Stimulated activated CD4-positive, alpha-beta T cell treated with anti-CD3 and anti-CD28 coated beads, Interleukin-1b, Interleukin-23, amount 100 ng/mL, for 48 hours (primary cell): Measurements from ENCODE around the gene RPS3.
"Not testable (repeated sequence)": the region's sequence is repeated elsewhere in the genome, so short reads cannot be mapped to it uniquely, and the experiment has no call there.

Source experiments
- DNase-seq: peaks from one replicate; pipeline ENCODE4 v3.0.0-alpha.2; 2020

Gene RPS3

GRCh38 chr11:75380716-75381420 lies 18.4 kb upstream of the RPS3 start:
- no peak for DNase-seq

GRCh38 chr11:75383246-75383645 lies 16.1 kb upstream of the RPS3 start:
- DNase-seq = no peak

GRCh38 chr11:75384438-75385080 lies 14.8 kb upstream of the RPS3 start:
- peak; percentile 66 for DNase-seq

- no peak for DNase-seq
These were observed 12.2 kb upstream of the RPS3 start for GRCh38 chr11:75386942-75387630.

- DNase-seq = no peak
These were observed 11.5 kb upstream of the RPS3 start for GRCh38 chr11:75387736-75388294.

- peak; percentile 74 for DNase-seq
These were observed 10.7 kb upstream of the RPS3 start for GRCh38 chr11:75388386-75389275.

- no peak for DNase-seq
These were observed 10.1 kb upstream of the RPS3 start for GRCh38 chr11:75389276-75389605.

- no peak for DNase-seq
These were observed 9.4 kb upstream of the RPS3 start for GRCh38 chr11:75389925-75390324.

GRCh38 chr11:75394085-75394840 lies 5.1 kb upstream of the RPS3 start:
- DNase-seq = no peak

GRCh38 chr11:75398906-75399305 lies 412 bp upstream of the RPS3 start:
- no peak for DNase-seq

- DNase-seq = no peak
These were observed 988 bp downstream of the RPS3 start for GRCh38 chr11:75400146-75400865.

- DNase-seq = no peak
These were observed 2.9 kb downstream of the RPS3 start for GRCh38 chr11:75402002-75402773.

GRCh38 chr11:75403037-75403436 lies 3.7 kb downstream of the RPS3 start:
- DNase-seq = no peak

- DNase-seq = peak; percentile 31
These were observed 4.8 kb downstream of the RPS3 start for GRCh38 chr11:75403983-75404658.

- DNase-seq = no peak
These were observed 7.0 kb downstream of the RPS3 start for GRCh38 chr11:75406338-75406777.

GRCh38 chr11:75408957-75409219 lies 9.6 kb downstream of the RPS3 start:
- DNase-seq = no peak

GRCh38 chr11:75409971-75410370 lies 10.7 kb downstream of the RPS3 start:
- not testable (repeated sequence) for DNase-seq

- DNase-seq = not testable (repeated sequence)
These were observed 13.8 kb downstream of the RPS3 start for GRCh38 chr11:75413146-75413545.

GRCh38 chr11:75413864-75414263 lies 14.5 kb downstream of the RPS3 start:
- DNase-seq = no peak
